ENCODE data around the gene MIA2.
"Not testable (repeated sequence)": the region's sequence is repeated elsewhere in the genome, so short reads cannot be mapped to it uniquely, and the experiment has no call there.

The MIA2 gene

GRCh38 chr14:39268393-39268792 lies 34.7 kb downstream of the MIA2 start:
- no peak for DNase-seq

- DNase-seq = no peak
Observed at GRCh38 chr14:39272918-39273317, 39.2 kb downstream of the MIA2 start.

- DNase-seq = no peak
Observed at GRCh38 chr14:39275395-39275794, 41.7 kb downstream of the MIA2 start.

- no peak for DNase-seq
Observed at GRCh38 chr14:39276005-39276404, 42.3 kb downstream of the MIA2 start.

GRCh38 chr14:39276579-39277114 lies 42.9 kb downstream of the MIA2 start:
- DNase-seq = no peak

GRCh38 chr14:39279515-39279914 lies 45.8 kb downstream of the MIA2 start:
- DNase-seq = no peak

- DNase-seq = not testable (repeated sequence)
Observed at GRCh38 chr14:39280678-39281077, 47.0 kb downstream of the MIA2 start.

GRCh38 chr14:39289523-39289922 lies 55.8 kb downstream of the MIA2 start:
- DNase-seq = no peak

GRCh38 chr14:39291701-39292100 lies 58.0 kb downstream of the MIA2 start:
- no peak for DNase-seq

- DNase-seq = no peak
Observed at GRCh38 chr14:39293629-39294028, 59.9 kb downstream of the MIA2 start.

- DNase-seq = not testable (repeated sequence)
Observed at GRCh38 chr14:39300389-39300788, 66.7 kb downstream of the MIA2 start.

- DNase-seq = no peak
Observed at GRCh38 chr14:39302124-39302810, 68.6 kb downstream of the MIA2 start.

- no peak for DNase-seq
Observed at GRCh38 chr14:39303115-39303514, 69.4 kb downstream of the MIA2 start.

- no peak for DNase-seq
Observed at GRCh38 chr14:39307815-39308214, 74.1 kb downstream of the MIA2 start.

- no peak for DNase-seq
Observed at GRCh38 chr14:39310051-39310450, 76.3 kb downstream of the MIA2 start.

- no peak for DNase-seq
Observed at GRCh38 chr14:39315859-39316444, 82.2 kb downstream of the MIA2 start.

- DNase-seq = no peak
Observed at GRCh38 chr14:39316830-39317553, 83.3 kb downstream of the MIA2 start.

- DNase-seq = no peak
Observed at GRCh38 chr14:39318574-39318973, 84.9 kb downstream of the MIA2 start.

- no peak for DNase-seq
Observed at GRCh38 chr14:39319381-39319780, 85.7 kb downstream of the MIA2 start.

GRCh38 chr14:39320318-39320717 lies 86.6 kb downstream of the MIA2 start:
- DNase-seq = no peak

GRCh38 chr14:39322807-39323206 lies 89.1 kb downstream of the MIA2 start:
- DNase-seq = no peak

GRCh38 chr14:39324097-39324496 lies 90.4 kb downstream of the MIA2 start:
- DNase-seq = no peak

GRCh38 chr14:39339003-39339402 lies 105.3 kb downstream of the MIA2 start:
- DNase-seq = peak; percentile 45

- not testable (repeated sequence) for DNase-seq
Observed at GRCh38 chr14:39341126-39341525, 107.4 kb downstream of the MIA2 start.
